OCI-LY7 (cell line): ENCODE results near the gene RNF123.

Source experiments
- CTCF ChIP-seq: fragments of 200-600 bp; sonication (generic); conservative IDR thresholded peaks from 2 replicates; pipeline ENCODE4 v1.5.1; 2014; ENCODE audit warnings: mild to moderate bottlenecking, antibody characterized with exemption, low read length, moderate library complexity, mixed read lengths
- EZH2phosphoT487 ChIP-seq: fragments of 200-600 bp; sonication (generic); IDR thresholded peaks from 2 replicates; pipeline ENCODE4 v1.6.1; 2018; ENCODE audit warnings: low read depth, borderline replicate concordance, mild to moderate bottlenecking, mixed run types, antibody characterized with exemption, low read length, moderate library complexity, mixed read lengths

- TF ChIP-seq CTCF = no peak
- TF ChIP-seq EZH2phosphoT487 = no peak
Observed at GRCh38 chr3:49769286-49769915, 80.0 kb downstream of the RNF123 start.
